WI38 (cell line): ENCODE measurements around the gene LIM2.

Experiments
- H3K4me3 ChIP-seq: 2 replicates; pipeline ENCODE4 v1.5.1; 2011; ENCODE audit warnings: low read depth, mild to moderate bottlenecking, control low read depth, low read length
- TF ChIP-seq, protein P1 (sequence below): IDR thresholded peaks from 2 replicates; pipeline ENCODE4 v1.5.1; 2012; ENCODE audit warnings: low read depth, mild to moderate bottlenecking, control low read depth, low read length

The LIM2 gene

GRCh38 chr19:51361239-51361638, 26.5 kb downstream of the LIM2 start:
- no peak overlapping the region for H3K4me3 ChIP-seq
- TF ChIP-seq, protein P1, sequence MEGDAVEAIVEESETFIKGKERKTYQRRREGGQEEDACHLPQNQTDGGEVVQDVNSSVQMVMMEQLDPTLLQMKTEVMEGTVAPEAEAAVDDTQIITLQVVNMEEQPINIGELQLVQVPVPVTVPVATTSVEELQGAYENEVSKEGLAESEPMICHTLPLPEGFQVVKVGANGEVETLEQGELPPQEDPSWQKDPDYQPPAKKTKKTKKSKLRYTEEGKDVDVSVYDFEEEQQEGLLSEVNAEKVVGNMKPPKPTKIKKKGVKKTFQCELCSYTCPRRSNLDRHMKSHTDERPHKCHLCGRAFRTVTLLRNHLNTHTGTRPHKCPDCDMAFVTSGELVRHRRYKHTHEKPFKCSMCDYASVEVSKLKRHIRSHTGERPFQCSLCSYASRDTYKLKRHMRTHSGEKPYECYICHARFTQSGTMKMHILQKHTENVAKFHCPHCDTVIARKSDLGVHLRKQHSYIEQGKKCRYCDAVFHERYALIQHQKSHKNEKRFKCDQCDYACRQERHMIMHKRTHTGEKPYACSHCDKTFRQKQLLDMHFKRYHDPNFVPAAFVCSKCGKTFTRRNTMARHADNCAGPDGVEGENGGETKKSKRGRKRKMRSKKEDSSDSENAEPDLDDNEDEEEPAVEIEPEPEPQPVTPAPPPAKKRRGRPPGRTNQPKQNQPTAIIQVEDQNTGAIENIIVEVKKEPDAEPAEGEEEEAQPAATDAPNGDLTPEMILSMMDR, result no peak

GRCh38 chr19:51359294-51359693, 28.5 kb downstream of the LIM2 start:
- H3K4me3 ChIP-seq, result no peak overlapping the region
- TF ChIP-seq, protein P1, result no peak

DNA sequence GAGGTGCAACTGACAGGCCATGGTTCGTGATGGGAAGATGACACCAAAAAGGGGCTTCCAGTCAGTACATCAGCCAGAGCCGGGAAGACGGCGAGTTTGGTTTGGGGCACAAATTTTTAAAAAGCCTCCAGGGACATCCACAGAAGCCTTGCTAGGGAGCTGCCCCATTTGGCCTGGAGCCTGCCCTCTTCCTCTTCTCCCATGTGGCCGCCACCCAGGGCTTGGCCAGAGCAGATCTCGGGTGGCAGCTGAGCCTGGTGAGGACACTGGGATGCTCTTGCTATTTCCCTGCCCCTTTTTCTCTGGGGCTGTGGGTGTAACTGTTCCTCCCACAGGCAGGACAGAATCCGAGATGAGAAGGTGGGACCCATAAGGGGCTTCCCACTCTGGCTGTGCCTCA, 29.8 kb downstream of the LIM2 start:
- TF ChIP-seq, protein P1, result no peak
- no peak overlapping the region for H3K4me3 ChIP-seq

- TF ChIP-seq, protein P1, result no peak
Measured at GRCh38 chr19:51356159-51356801, 31.5 kb downstream of the LIM2 start.

DNA sequence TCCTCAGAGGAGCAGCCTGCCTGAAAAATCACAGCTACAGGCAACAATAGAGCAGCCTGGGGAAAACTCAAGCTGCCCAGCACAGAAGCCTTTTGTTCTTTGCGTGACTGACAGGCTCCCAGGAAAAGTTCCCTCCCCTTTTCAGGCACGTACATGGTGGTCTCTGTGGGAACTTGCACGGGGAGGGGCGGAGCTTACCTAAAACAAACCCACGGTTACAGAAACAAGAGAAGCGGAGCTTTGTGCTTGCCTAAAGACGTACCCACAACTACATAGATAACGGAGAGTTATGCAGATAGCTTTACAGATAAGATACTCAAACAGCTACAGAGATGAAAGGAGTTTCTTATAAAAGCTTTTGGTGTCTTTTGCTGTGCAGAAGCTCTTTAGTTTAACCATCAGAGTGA, 33.0 kb downstream of the LIM2 start:
- H3K4me3 ChIP-seq, result no peak overlapping the region
- TF ChIP-seq, protein P1, result no peak

More at GRCh38 chr19:51356159-51356801, 31.5 kb downstream of the LIM2 start:
- no peak overlapping the region for H3K4me3 ChIP-seq

GRCh38 chr19:51354103-51354741, 33.6 kb downstream of the LIM2 start:
- TF ChIP-seq, protein P1, result no peak
- no peak overlapping the region for H3K4me3 ChIP-seq

- TF ChIP-seq, protein P1, result no peak
- no peak overlapping the region for H3K4me3 ChIP-seq
Measured at GRCh38 chr19:51352783-51353360, 34.9 kb downstream of the LIM2 start.
